ENCODE data around the gene LGR4. TPM values are rescaled to one million over a fixed set of nuclear protein-coding genes. Genes with fewer than 3 reads are reported as not detected.
A peak's percentile ranks its signal among the peaks of the same experiment; 100 is the strongest.

The LGR4 gene
- total RNA-seq, 1 donor from 2014 or later = 7.5 TPM

- Histone ChIP-seq H3K9me3 (no peaks in the 10 kb centered on the region), H3K27me3 (no peaks in the 10 kb centered on the region), H3K36me3 (no peaks in the 10 kb centered on the region), H3K4me1 (peaks cover 7% of the 10 kb centered on the region), H3K4me3 (no peak overlapping the region), H3K27ac (no peak overlapping the region)
- intact Hi-C loops (cut with DNase I) = no loop called here
- no peak for TF ChIP-seq CTCF (IDR thresholded peaks at IDR 0.05)
- DNase-seq (no peak), ATAC-seq (peak; percentile 16)
Measured at GRCh38 chr11:27392278-27393114, 80.1 kb downstream of the LGR4 start.

DNA sequence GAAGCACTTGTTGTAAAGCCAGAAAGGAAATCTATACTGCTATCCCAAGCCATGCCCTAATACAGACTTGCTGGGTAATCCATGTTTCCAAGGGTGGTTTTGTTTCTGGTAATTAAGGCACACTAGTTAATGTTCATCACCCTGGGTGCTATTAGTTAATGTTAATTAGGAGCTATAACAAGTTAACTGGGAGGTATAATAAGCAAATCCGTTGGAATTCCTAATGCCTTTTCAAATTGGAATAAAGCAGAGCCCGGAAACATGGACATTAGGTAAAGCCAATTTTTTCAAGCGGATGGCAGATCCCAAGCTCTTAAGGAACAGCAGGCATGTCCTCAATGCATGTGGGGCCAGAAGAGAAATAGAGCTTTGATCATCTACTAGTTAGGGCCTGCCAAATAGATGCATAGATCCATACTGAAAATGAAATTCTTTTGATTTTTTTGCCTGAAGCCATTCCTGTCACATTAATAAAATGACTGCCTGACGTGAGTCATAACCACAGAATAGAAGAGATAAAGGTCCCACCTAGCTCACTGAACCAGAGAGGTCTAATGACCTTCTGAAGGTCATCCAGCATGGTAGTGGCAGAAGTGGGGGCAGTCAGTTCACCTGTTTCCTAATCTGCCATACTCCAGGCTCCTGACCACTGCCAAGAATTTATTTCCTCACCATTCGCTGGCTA, 81.1 kb downstream of the LGR4 start:
- Histone ChIP-seq H3K27ac (no peak overlapping the region), H3K4me1 (peaks cover 6% of the 10 kb centered on the region), H3K9me3 (no peaks in the 10 kb centered on the region), H3K36me3 (no peaks in the 10 kb centered on the region), H3K4me3 (no peak overlapping the region), H3K27me3 (no peaks in the 10 kb centered on the region)
- TF ChIP-seq CTCF (IDR thresholded peaks at IDR 0.05) = no peak
- intact Hi-C loops (cut with DNase I) = no loop called here
- ATAC-seq = no peak
- no peak for DNase-seq

GRCh38 chr11:27390318-27391295, 82.0 kb downstream of the LGR4 start:
- DNase-seq = no peak
- H3K4me3 ChIP-seq = no peak overlapping the region
- no peaks in the 10 kb centered on the region for H3K9me3 ChIP-seq
- H3K4me1 ChIP-seq = no peaks in the 10 kb centered on the region
- H3K36me3 ChIP-seq = no peaks in the 10 kb centered on the region
- no peaks in the 10 kb centered on the region for H3K27me3 ChIP-seq
- no peak overlapping the region for H3K27ac ChIP-seq
- intact Hi-C loops (cut with DNase I) = no loop called here
- ATAC-seq = no peak
- no peak for TF ChIP-seq CTCF (IDR thresholded peaks at IDR 0.05)

GRCh38 chr11:27388869-27389268, 83.7 kb downstream of the LGR4 start:
- Histone ChIP-seq H3K9me3 (no peaks in the 10 kb centered on the region), H3K36me3 (no peaks in the 10 kb centered on the region), H3K4me1 (no peaks in the 10 kb centered on the region), H3K4me3 (no peak overlapping the region), H3K27me3 (no peaks in the 10 kb centered on the region), H3K27ac (no peak overlapping the region)
- ATAC-seq (no peak), DNase-seq (no peak)
- TF ChIP-seq CTCF (IDR thresholded peaks at IDR 0.05) = no peak
- intact Hi-C loops (cut with DNase I) = no loop called here

DNA sequence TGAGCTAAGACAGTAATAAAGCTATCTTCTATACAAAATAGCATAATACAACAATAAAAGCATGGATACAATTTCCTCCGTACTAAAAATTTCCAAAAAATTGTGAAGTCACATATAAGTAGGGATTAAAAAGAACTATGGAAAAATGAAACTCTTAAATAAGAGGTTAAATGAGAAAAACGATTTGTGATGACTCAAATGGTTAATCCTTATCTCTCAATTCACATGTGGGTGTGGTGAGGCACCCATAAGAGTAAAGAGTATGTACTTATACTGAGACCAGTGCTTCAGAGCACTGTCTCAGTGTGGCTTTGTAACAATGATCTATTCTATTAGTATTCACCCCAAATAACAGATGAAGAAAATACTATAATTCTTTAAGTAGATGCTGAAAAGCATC, 84.6 kb downstream of the LGR4 start:
- intact Hi-C loops (cut with DNase I) = no loop called here
- H3K4me1 ChIP-seq = no peaks in the 10 kb centered on the region
- no peak for ATAC-seq
- H3K27me3 ChIP-seq = no peaks in the 10 kb centered on the region
- H3K27ac ChIP-seq = no peak overlapping the region
- no peaks in the 10 kb centered on the region for H3K9me3 ChIP-seq
- DNase-seq = no peak
- no peak for TF ChIP-seq CTCF (IDR thresholded peaks at IDR 0.05)
- no peaks in the 10 kb centered on the region for H3K36me3 ChIP-seq
- H3K4me3 ChIP-seq = no peak overlapping the region
